KOPT-K1 (cell line): ENCODE data around the gene BCAS1.

ENCODE experiments used
- H3K27ac ChIP-seq: fragments of 200-600 bp; sonication (generic); 2 replicates; pipeline ENCODE4 v1.5.1; 2016; ENCODE audit warnings: antibody characterized with exemption, mild to moderate bottlenecking, low read depth, low read length; ENCODE audit not compliant: poor library complexity, severe bottlenecking
- H3K36me3 ChIP-seq: fragments of 200-600 bp; sonication (generic); 2 replicates; pipeline ENCODE4 v1.5.1; 2017; ENCODE audit warnings: antibody characterized with exemption, mild to moderate bottlenecking, low read length, moderate library complexity; ENCODE audit not compliant: insufficient read depth
- H3K9me3 ChIP-seq: fragments of 200-600 bp; sonication (generic); 2 replicates; pipeline ENCODE4 v1.5.1; 2017; ENCODE audit warnings: antibody characterized with exemption, low read length, mild to moderate bottlenecking; ENCODE audit not compliant: insufficient read depth, poor library complexity, severe bottlenecking

The BCAS1 gene, protein sequence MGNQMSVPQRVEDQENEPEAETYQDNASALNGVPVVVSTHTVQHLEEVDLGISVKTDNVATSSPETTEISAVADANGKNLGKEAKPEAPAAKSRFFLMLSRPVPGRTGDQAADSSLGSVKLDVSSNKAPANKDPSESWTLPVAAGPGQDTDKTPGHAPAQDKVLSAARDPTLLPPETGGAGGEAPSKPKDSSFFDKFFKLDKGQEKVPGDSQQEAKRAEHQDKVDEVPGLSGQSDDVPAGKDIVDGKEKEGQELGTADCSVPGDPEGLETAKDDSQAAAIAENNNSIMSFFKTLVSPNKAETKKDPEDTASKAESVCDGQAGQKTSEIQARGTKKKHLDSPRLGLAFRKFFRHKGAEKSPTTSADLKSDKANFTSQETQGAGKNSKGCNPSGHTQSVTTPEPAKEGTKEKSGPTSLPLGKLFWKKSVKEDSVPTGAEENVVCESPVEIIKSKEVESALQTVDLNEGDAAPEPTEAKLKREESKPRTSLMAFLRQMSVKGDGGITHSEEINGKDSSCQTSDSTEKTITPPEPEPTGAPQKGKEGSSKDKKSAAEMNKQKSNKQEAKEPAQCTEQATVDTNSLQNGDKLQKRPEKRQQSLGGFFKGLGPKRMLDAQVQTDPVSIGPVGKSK

DNA sequence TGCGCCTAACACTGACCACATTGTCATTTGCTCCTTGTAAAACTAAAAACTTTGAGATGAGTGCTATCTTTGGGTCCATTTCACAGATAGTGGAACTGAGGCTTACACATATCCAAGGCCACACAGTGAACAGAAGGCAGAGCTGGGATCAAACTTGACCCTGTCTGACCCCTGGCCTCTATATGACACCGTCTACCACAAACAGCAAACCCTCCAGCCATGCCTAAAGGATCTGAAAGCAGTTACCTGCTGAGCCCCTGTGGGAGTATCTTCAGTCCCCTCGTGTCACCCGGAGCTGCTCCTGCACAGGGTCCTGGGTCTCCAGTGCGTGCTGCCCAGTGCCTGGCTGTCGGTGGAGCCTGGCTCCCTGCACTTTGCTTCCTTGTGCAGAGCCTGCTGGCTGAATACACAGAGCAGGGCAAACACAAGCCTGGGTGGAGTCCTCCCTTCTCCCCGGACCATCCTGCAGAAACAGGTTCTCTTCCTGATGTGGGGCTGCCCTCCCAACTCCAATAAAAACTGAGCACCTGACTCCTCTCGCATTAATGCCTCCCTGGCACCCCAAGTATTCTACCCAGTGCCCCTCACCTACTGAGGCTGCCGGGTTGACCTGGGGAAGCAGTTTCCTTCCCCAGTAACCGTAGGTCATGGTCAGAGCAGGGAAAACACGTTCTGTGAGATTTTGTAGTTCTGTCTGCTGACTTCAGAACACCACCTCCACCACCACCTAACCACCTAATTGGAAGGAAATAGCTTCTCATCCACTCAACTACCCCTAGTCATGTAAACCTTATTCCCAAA is at the start of gene BCAS1:
TSS of gene BCAS1 (minus strand) at position 408 of the 801 bp plus-strand sequence. CDS start 11,876 bp downstream, outside the sequence.
- H3K27ac ChIP-seq = no peak within 1 kb of the TSS
- no peaks in the 10 kb centered on the region for H3K9me3 ChIP-seq
- no peaks in the 10 kb centered on the region for H3K36me3 ChIP-seq

DNA sequence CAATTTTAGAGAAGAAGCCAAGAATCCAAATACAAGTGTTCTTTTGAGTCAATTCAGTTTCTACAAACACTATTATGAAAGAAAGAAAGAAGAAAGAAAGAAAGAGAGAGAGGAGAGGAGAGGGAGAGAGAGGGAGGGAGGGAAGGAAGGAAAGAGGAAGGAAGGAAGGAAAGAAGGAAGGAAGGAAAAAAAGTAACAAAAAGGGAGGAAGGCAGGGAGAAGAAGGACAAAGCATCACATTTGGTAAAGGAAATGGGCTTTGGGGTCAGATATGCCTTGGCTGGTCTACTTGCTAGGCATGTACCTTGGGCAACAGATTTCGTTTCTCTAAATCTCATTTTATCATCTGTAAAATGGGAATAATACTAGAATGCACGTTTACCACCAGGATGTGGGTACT is 49.4 kb upstream of the BCAS1 start:
- Histone ChIP-seq H3K36me3 (no peaks in the 10 kb centered on the region), H3K9me3 (no peaks in the 10 kb centered on the region), H3K27ac (no peak overlapping the region)

DNA sequence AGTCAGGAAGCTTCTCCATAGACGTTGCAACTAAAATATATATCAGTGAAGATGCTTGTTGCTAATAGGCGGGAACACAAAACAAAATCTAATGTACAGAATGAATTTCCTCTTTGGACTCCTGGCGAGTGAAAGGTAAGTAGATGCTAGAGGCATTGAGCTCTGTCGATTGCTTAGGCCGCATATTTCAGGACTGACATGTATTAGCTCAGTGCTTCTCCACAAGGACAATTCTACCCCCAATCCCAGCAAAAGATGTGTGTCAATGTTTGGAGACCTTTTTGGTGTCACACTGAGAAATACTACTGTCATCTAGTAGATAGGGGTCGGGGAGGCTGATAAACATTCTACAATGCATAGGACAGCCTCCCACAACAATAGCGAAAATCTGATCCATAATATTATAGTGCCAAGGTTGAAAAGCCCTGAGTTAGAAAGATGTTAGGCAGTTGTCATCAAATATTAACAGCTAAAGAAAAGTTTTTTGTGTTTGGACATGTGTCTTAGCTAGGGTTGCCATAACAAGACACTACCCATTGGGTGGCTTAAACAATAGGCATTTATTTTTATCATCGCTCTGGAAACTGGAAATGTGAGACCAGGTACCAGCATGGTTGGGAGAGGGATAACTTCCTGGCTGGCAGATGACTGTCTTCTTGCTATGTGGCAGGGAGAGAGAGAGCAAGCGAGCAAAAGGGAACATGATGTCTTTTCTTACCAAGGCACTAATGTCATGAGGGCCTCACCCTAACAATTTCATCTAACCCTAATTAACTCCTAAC is 48.0 kb upstream of the BCAS1 start:
- Histone ChIP-seq H3K9me3 (no peaks in the 10 kb centered on the region), H3K27ac (no peak overlapping the region)

DNA sequence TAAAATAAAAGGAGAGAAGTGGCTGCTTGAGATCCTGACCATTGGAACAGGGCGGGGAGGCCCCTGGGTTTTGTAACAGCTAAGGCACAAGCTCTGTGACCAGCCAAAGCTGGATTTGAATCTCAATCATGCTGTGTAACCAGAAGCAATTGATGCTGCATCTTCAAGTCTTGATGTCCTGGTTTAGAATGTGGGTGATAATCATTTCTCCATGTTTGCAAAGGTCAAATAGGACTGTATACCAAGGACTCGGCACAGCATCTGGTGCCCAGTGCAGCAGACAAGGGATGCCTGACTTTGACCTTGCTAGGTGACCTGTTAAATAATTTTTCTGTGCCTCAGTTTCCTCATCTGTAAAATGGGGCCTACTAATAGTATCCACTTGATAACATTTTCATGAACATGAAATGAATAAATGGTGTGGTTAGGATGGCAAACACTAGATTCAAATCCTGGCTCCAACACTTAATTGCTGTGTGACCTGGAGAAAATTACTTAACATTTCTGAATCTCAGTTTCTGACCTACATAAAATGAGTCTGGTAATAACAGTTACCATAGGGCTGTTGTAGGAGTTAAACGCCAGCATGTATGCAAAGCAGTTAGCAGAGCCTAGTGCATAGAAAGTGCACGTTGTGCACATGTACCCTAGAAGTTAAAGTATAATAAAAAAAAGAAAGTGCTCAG is 46.3 kb upstream of the BCAS1 start:
- Histone ChIP-seq H3K27ac (no peak overlapping the region), H3K9me3 (no peaks in the 10 kb centered on the region), H3K36me3 (no peaks in the 10 kb centered on the region)

More for the DNA sequence above, 48.0 kb upstream of the BCAS1 start:
- no peaks in the 10 kb centered on the region for H3K36me3 ChIP-seq

DNA sequence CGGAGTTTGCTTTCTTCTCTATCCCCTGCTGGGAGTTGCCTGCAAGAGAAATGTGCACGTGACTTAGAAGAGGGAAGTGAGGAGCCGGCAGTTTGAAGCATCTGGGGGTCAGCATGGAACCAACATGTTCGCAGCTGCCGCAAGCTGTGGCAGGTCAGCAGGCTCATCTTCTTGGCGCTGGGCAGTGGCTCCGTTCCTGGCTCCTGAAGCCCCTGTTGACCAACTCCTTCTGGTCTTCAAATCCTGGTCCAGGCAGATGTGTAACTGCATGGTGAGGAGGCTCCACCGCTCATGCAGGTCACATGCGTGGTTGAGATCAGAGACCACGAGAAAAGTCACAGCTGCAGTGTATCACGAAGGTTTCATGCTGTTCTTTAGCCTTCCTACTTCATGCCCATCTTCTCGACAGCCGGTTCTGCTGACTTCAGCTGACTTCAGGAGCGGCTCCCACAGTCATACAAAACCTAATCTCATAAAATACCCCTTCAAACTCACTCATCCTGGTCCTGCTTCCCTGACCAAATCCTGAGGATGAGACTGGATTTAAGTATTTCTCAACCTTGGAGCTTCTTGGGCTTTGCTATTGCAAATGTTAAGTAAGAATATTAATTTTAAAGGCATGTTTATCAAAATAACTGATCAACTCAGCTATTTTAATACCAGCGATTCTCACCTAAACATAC is 44.9 kb upstream of the BCAS1 start:
- H3K9me3 ChIP-seq = no peaks in the 10 kb centered on the region
- H3K27ac ChIP-seq = no peak overlapping the region
- H3K36me3 ChIP-seq = no peaks in the 10 kb centered on the region

DNA sequence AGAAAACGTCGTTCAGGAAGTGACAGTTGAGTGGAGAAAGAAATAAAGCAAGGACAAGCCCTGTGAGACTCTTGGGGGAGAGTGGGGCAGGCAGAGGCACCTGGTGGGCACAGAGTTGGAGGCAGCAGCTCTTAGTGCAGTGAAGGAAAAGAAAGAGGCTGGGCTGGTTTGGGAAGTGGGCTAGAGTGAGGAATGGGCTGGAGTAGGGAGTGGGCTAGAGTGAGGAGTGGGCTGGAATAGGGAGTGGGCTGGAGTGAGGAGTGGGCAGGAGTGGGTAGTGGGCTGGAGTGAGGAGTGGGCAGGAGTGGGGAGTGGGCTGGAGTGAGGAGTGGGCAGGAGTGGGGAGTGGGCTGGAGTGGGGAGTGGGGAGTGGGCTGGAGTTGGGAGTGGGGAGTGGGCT is 43.7 kb upstream of the BCAS1 start:
- Histone ChIP-seq H3K27ac (no peak overlapping the region), H3K36me3 (no peaks in the 10 kb centered on the region)

DNA sequence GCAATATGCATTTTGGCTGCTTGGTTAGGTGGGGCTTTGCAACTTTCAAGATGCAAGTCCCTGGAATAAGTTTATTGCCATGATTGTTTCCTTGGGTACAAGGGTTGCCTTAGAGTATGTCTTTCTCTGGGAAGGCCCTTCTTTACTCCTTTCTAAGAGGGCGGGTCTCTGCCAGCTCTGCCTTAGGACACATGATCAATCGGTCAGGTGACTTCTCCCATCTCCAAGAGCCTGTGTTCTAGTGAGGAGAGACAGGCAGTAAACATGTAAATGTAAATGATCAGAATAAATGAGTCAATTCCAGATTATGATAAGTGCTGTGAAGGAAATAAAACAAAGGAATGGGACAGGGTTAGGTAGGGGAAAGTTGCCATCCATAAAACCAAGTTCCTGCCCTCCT is 43.2 kb upstream of the BCAS1 start:
- no peaks in the 10 kb centered on the region for H3K36me3 ChIP-seq
- H3K27ac ChIP-seq = no peak overlapping the region
- no peaks in the 10 kb centered on the region for H3K9me3 ChIP-seq

More for the DNA sequence above, 43.7 kb upstream of the BCAS1 start:
- no peaks in the 10 kb centered on the region for H3K9me3 ChIP-seq

DNA sequence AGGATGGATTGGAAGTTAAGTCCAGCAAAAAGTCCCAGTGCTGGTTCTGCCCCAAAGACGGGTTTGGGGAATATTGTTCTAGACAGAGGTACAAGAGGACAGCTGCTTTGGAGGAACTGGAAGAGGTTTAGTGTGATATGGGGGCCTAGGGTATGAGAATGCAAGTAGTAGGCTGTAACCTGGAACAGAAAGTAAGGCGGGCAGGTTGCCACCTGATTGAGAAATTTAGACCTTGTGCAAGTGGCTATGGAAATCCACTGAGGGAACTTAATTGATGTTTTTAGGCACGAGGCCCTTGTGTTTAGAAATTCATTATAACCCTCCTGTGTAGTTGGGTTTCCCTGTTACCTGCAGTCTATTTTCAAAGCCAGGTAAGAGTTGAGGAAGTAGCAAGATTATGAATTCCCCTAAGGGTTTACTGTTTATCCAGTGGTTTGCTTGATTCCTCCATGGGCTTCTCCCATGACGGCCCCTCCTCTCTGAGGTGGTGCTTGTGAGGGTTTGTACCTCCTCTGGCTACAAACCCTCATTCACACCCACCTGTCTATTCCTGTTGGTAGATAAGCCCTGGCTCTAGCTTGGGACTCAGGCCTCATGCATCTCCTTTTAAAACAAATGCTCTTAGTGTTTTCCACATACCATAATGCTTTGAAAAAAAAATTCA is 42.0 kb upstream of the BCAS1 start:
- H3K27ac ChIP-seq = no peak overlapping the region
- no peaks in the 10 kb centered on the region for H3K9me3 ChIP-seq
- no peaks in the 10 kb centered on the region for H3K36me3 ChIP-seq

DNA sequence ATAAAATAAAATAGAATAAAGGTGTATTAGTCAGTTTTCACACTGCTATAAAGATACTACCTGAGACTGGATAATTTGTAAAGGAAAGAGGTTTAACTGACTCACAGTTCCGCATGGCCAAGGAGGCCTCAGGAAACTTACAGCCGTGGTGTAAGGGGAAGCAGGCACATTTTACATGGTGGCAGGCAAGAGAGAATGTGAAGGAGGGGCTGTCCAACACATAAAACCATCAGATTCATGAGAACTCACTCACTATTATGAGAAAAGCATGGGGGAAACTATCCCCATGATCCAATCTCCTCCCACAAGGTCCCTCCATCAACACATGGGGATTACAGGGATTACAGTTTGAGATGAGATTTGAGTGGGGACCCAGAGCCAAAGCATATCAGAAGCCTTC is 41.1 kb upstream of the BCAS1 start:
- no peak overlapping the region for H3K27ac ChIP-seq
- no peaks in the 10 kb centered on the region for H3K36me3 ChIP-seq
- H3K9me3 ChIP-seq = no peaks in the 10 kb centered on the region

DNA sequence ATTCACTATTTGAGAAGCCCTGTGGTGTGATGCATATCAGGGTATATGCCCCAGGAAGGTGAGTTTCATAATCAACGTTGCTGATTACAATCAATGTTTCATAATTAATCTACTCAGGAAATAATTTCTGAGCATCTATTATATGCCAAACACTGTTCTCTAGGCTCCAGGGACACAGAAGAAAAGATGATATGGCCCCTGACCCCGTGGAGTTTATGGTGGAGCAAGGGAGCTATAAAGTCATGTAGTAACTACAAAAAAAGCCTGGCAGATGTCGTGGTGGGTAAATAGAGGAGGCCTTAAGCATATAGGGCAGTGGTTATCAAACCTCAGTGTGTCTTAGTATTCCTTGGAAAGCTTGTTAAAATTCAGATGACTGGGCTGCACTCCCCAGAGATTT is 40.1 kb upstream of the BCAS1 start:
- Histone ChIP-seq H3K27ac (no peak overlapping the region), H3K9me3 (no peaks in the 10 kb centered on the region), H3K36me3 (no peaks in the 10 kb centered on the region)

DNA sequence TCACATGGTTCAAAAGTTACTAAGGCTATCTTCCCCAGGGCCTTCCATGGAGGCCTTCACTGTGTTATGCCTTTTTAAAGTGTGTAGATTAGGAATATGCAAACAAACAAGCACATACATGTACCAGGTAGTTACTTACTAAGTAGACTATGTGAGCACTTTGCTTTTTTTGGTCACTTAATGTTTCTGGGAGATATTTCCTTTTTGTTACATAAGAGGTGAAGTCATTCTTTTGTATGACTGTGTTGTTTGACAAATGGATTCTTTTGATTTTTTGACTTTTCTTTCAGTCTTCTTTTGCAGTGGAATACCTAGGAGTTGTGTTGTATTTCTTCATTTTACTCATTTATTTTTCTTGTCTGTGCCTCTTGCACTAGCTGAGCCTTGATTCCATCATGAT is 39.6 kb upstream of the BCAS1 start:
- H3K27ac ChIP-seq = no peak overlapping the region
- no peaks in the 10 kb centered on the region for H3K9me3 ChIP-seq
- no peaks in the 10 kb centered on the region for H3K36me3 ChIP-seq

DNA sequence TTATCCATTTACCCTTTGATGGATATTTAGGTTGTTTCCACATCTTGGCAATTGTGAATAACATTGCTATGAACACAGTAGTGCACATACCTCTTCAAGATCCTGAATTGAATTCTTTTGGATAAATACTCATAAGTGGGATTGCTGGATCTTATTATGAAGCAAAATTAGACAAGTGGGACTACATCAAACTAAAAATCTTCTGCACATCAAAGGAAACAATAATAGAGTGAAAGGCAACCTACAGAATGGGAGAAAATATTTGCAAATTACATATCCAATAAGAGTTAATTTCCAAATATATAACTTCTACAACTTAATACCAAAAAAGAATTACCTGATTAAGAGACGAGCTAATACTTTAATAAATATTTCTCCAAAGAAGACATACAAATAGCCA is 38.4 kb upstream of the BCAS1 start:
- H3K27ac ChIP-seq = no peak overlapping the region
- no peaks in the 10 kb centered on the region for H3K9me3 ChIP-seq
- no peaks in the 10 kb centered on the region for H3K36me3 ChIP-seq

DNA sequence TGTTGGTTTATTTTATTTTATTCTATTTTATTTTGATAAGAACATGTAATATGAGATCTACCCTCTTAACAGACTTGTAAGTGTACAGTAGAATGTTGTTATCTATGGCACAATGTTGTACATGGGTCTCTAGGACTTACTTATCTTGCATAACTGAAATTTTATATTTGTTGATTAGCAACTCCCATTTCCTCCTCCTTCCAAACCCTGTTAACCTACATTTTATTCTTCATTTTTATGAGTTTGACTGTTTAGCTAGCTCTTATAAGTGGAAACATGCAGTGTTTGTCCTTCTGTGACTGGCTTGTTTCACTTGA is 37.9 kb upstream of the BCAS1 start:
- H3K27ac ChIP-seq = no peak overlapping the region
- H3K36me3 ChIP-seq = no peaks in the 10 kb centered on the region
- no peaks in the 10 kb centered on the region for H3K9me3 ChIP-seq
